HEK293 (cell line): ENCODE data around the gene HGFAC.

Experiments used
- CTCF ChIA-PET: fragments of 350-600 bp; formaldehyde crosslinking; extraction: SDS; loops from one replicate; lab custom pipeline; 2021; ENCODE audit warnings: antibody characterized with exemption; lab: Yijun Ruan, JAX
- POLR2A ChIA-PET: fragments of 300-600 bp; formaldehyde crosslinking; extraction: SDS; loops from one replicate; lab custom pipeline; 2020; ENCODE audit warnings: antibody characterized with exemption, inconsistent platforms; lab: Yijun Ruan, JAX
- H3K27ac ChIP-seq: fragments of 200-500 bp; sonication (Bioruptor generic); 2 replicates; pipeline ENCODE4 v1.5.1; 2014; ENCODE audit warnings: low read depth, low read length, control low read depth, inconsistent platforms; ENCODE audit errors: extremely low read depth
- H3K36me3 ChIP-seq, 2 experiments: fragments of 200-500 bp in 1 of 2; sonication (Bioruptor generic) in 1 of 2; 1 replicate in 1 of 2; 2 replicates in 1 of 2; pipeline ENCODE4 v1.5.1; 2014 to 2017; ENCODE audit warnings: inconsistent platforms in 2 of 2, low read length in 2 of 2; ENCODE audit not compliant: control insufficient read depth in 2 of 2, insufficient read depth in 1 of 2
- H3K4me1 ChIP-seq: fragments of 200-500 bp; sonication (Bioruptor generic); 2 replicates; pipeline ENCODE4 v1.5.1; 2014; ENCODE audit warnings: mild to moderate bottlenecking, low read length, inconsistent platforms; ENCODE audit not compliant: control insufficient read depth, insufficient read depth
- H3K4me3 ChIP-seq: 2 replicates; pipeline ENCODE4 v1.5.1; 2011; ENCODE audit warnings: low read depth, mild to moderate bottlenecking, control low read depth, low read length, moderate library complexity
- H3K9me3 ChIP-seq: fragments of 200-500 bp; sonication (Bioruptor generic); 2 replicates; pipeline ENCODE4 v1.5.1; 2014; ENCODE audit warnings: low read depth, low read length, inconsistent platforms; ENCODE audit not compliant: control insufficient read depth, insufficient read depth
- ELK4 ChIP-seq: IDR thresholded peaks from 2 replicates; pipeline ENCODE4 v1.6.1; 2011; ENCODE audit warnings: mild to moderate bottlenecking, low read depth, low read length, borderline replicate concordance
- GLI4 ChIP-seq: fragments of 450-650 bp; formaldehyde crosslinking; IDR thresholded peaks from 2 replicates; pipeline ENCODE4 v1.5.1; 2016; ENCODE audit warnings: missing biosample characterization, missing genetic modification characterization
- HOXC10 ChIP-seq: sonication (generic); formaldehyde crosslinking; IDR thresholded peaks from 2 replicates; pipeline ENCODE4 v1.8.1; 2023; ENCODE audit warnings: mild to moderate bottlenecking, missing genetic modification reagents
- PRDM10 ChIP-seq: fragments of 450-650 bp; formaldehyde crosslinking; IDR thresholded peaks from 2 replicates; pipeline ENCODE4 v1.5.1; 2016; ENCODE audit warnings: missing biosample characterization, missing genetic modification characterization
- ZBTB17 ChIP-seq: fragments of 450-650 bp; formaldehyde crosslinking; IDR thresholded peaks from 2 replicates; pipeline ENCODE4 v1.5.1; 2016; ENCODE audit warnings: missing biosample characterization, missing genetic modification characterization
- ZBTB49 ChIP-seq: fragments of 450-650 bp; formaldehyde crosslinking; IDR thresholded peaks from 2 replicates; pipeline ENCODE4 v1.5.1; 2016; ENCODE audit warnings: missing biosample characterization, missing genetic modification characterization, low read depth
- ZIC2 ChIP-seq: fragments of 450-650 bp; formaldehyde crosslinking; IDR thresholded peaks from 2 replicates; pipeline ENCODE4 v1.5.1; 2016; ENCODE audit warnings: missing biosample characterization, missing genetic modification characterization
- ZNF10 ChIP-seq: fragments of 450-650 bp; formaldehyde crosslinking; IDR thresholded peaks from 2 replicates; pipeline ENCODE4 v1.5.1; 2017; ENCODE audit warnings: missing biosample characterization, missing genetic modification characterization
- ZNF133 ChIP-seq: fragments of 450-650 bp; formaldehyde crosslinking; IDR thresholded peaks from 2 replicates; pipeline ENCODE4 v1.5.1; 2016; ENCODE audit warnings: missing biosample characterization, missing genetic modification characterization
- ZNF16 ChIP-seq: fragments of 450-650 bp; formaldehyde crosslinking; IDR thresholded peaks from 2 replicates; pipeline ENCODE4 v1.5.1; 2016; ENCODE audit warnings: low read depth, missing biosample characterization, missing genetic modification characterization
- ZNF211 ChIP-seq: fragments of 450-650 bp; formaldehyde crosslinking; IDR thresholded peaks from 2 replicates; pipeline ENCODE4 v1.5.1; 2016; ENCODE audit warnings: low read depth, missing biosample characterization, missing genetic modification characterization
- ZNF239 ChIP-seq: fragments of 450-650 bp; formaldehyde crosslinking; IDR thresholded peaks from 2 replicates; pipeline ENCODE4 v1.5.1; 2016; ENCODE audit warnings: missing biosample characterization, missing genetic modification characterization
- ZNF324 ChIP-seq: fragments of 450-650 bp; formaldehyde crosslinking; IDR thresholded peaks from 2 replicates; pipeline ENCODE4 v1.5.1; 2016; ENCODE audit warnings: missing biosample characterization, missing genetic modification characterization
- ZNF391 ChIP-seq: fragments of 450-650 bp; formaldehyde crosslinking; IDR thresholded peaks from 2 replicates; pipeline ENCODE4 v1.5.1; 2016; ENCODE audit warnings: low read depth, missing biosample characterization, missing genetic modification characterization, borderline replicate concordance
- ZNF416 ChIP-seq: fragments of 450-650 bp; formaldehyde crosslinking; IDR thresholded peaks from 2 replicates; pipeline ENCODE4 v1.5.1; 2016; ENCODE audit warnings: missing biosample characterization, missing genetic modification characterization
- ZNF426 ChIP-seq: fragments of 450-650 bp; formaldehyde crosslinking; IDR thresholded peaks from 2 replicates; pipeline ENCODE4 v1.5.1; 2017; ENCODE audit warnings: missing biosample characterization, missing genetic modification characterization, mild to moderate bottlenecking, inconsistent platforms, moderate library complexity
- ZNF473 ChIP-seq: fragments of 450-650 bp; formaldehyde crosslinking; IDR thresholded peaks from 2 replicates; pipeline ENCODE4 v1.5.1; 2017; ENCODE audit warnings: missing biosample characterization, missing genetic modification characterization
- ZNF585B ChIP-seq: fragments of 450-650 bp; formaldehyde crosslinking; IDR thresholded peaks from 2 replicates; pipeline ENCODE4 v1.5.1; 2016; ENCODE audit warnings: missing biosample characterization, missing genetic modification characterization
- ZNF610 ChIP-seq: fragments of 450-650 bp; formaldehyde crosslinking; IDR thresholded peaks from 2 replicates; pipeline ENCODE4 v1.5.1; 2016; ENCODE audit warnings: missing biosample characterization, missing genetic modification characterization, borderline replicate concordance
- ZNF621 ChIP-seq: fragments of 450-650 bp; formaldehyde crosslinking; IDR thresholded peaks from 2 replicates; pipeline ENCODE4 v1.5.1; 2017; ENCODE audit warnings: missing biosample characterization, missing genetic modification characterization
- ZNF645 ChIP-seq: fragments of 450-650 bp; formaldehyde crosslinking; IDR thresholded peaks from 2 replicates; pipeline ENCODE4; 2016; ENCODE audit warnings: missing biosample characterization, missing genetic modification characterization
- ZNF777 ChIP-seq: fragments of 450-650 bp; formaldehyde crosslinking; IDR thresholded peaks from 2 replicates; pipeline ENCODE4 v1.5.1; 2017; ENCODE audit warnings: missing biosample characterization, missing genetic modification characterization, borderline replicate concordance

Gene HGFAC

GRCh38 chr4:3427134-3427476, 14.7 kb upstream of the HGFAC start:
- TF ChIP-seq ZIC2 (tag by site-specific recombination) (peak; percentile 18; the same call in 1 of the 2 replicates), ZNF585B (tag by site-specific recombination) (no peak)
- TF ChIP-seq, all 188 proteins: peak for 1
- CTCF ChIA-PET: interaction anchor here (0.6 kb wide), 1 partner anchor 73 kb away, joined by 3 read pairs; no protein-coding TSS in a partner anchor
- Histone ChIP-seq H3K27ac (no peak overlapping the region), H3K9me3 (no peaks in the 10 kb centered on the region), H3K4me3 (no peak overlapping the region), H3K36me3 (peaks cover 0 to 9% of the 10 kb centered on the region in 2 experiments; a peak in 1 of 3 replicates), H3K4me1 (no peaks in the 10 kb centered on the region)
- POLR2A ChIA-PET: no interaction called here

- CTCF ChIA-PET: interaction anchor here (0.6 kb wide), 1 partner anchor 73 kb away, joined by 3 read pairs; no protein-coding TSS in a partner anchor
- H3K4me3 ChIP-seq: no peak overlapping the region
- peaks cover 0 to 6% of the 10 kb centered on the region in 2 experiments; a peak in 1 of 3 replicates for H3K36me3 ChIP-seq
- no peaks in the 10 kb centered on the region for H3K9me3 ChIP-seq
- no peak for TF ChIP-seq PRDM10 (tag by site-specific recombination)
- TF ChIP-seq ZNF391 (tag by site-specific recombination): no peak
- TF ChIP-seq ZNF211 (tag by site-specific recombination): no peak
- TF ChIP-seq ZNF324 (tag by site-specific recombination): no peak
- no peak for TF ChIP-seq ZNF10
- TF ChIP-seq HOXC10 (CRISPR knock-in tag): no peak
- TF ChIP-seq ZNF133: no peak
- no peak for TF ChIP-seq ZNF777 (tag by site-specific recombination)
- no peak for TF ChIP-seq ZNF239 (tag by site-specific recombination)
- no peak for TF ChIP-seq ZNF16
- no peak overlapping the region for H3K27ac ChIP-seq
- H3K4me1 ChIP-seq: no peaks in the 10 kb centered on the region
- POLR2A ChIA-PET: no interaction called here
Measured at GRCh38 chr4:3427706-3428446, 13.9 kb upstream of the HGFAC start.

- ChIA-PET POLR2A (no interaction called here), CTCF (interaction anchor here (0.6 kb wide), 1 partner anchor 14 kb away, joined by 4 read pairs; no protein-coding TSS in a partner anchor)
- Histone ChIP-seq H3K36me3 (peaks cover 0 to 6% of the 10 kb centered on the region in 2 experiments; a peak in 1 of 3 replicates), H3K27ac (no peak overlapping the region), H3K9me3 (no peaks in the 10 kb centered on the region), H3K4me1 (no peaks in the 10 kb centered on the region), H3K4me3 (no peak overlapping the region)
- TF ChIP-seq ELK4 (no peak), ZNF621 (tag by site-specific recombination) (no peak), ZNF473 (tag by site-specific recombination) (no peak), ZBTB17 (tag by site-specific recombination) (no peak), ZNF645 (no peak), HOXC10 (CRISPR knock-in tag) (no peak), ZNF426 (tag by site-specific recombination) (no peak), ZNF416 (tag by site-specific recombination) (no peak), ZNF777 (tag by site-specific recombination) (no peak), ZNF239 (tag by site-specific recombination) (no peak), ZBTB49 (no peak), ZNF610 (tag by site-specific recombination) (no peak), GLI4 (tag by site-specific recombination) (no peak)
Measured at GRCh38 chr4:3429651-3430050, 12.1 kb upstream of the HGFAC start.
